ENCODE measurements around the gene MYO6. TPM values are rescaled to one million over a fixed set of nuclear protein-coding genes. Genes with fewer than 3 reads are reported as not detected.

The MYO6 gene
- total and polyA plus RNA-seq, 2 of the 4 experiments (the other 2 are of a cell fraction): 6.1 to 6.8 TPM

GRCh38 chr6:75933387-75933975, 184.4 kb downstream of the MYO6 start:
- H2BK5ac ChIP-seq (ENCODE audit: low read depth, low read length, poor library complexity, severe bottlenecking): no peak overlapping the region
- no peak overlapping the region for H3K27ac ChIP-seq (ENCODE audit: insufficient read depth, low read length)
- peaks cover 2% of the 10 kb centered on the region for H3K4me1 ChIP-seq (ENCODE audit: control insufficient read depth, insufficient read depth, low read length)
- no peak overlapping the region for H3K23ac ChIP-seq (ENCODE audit: low read depth, low read length)
- no peak overlapping the region for H4K5ac ChIP-seq (ENCODE audit: low read depth, low read length)
- no peak overlapping the region for H3K4me2 ChIP-seq (ENCODE audit: low read depth, low read length)
- ChIA-PET CTCF (interaction anchor here (0.6 to 1.2 kb wide), 2 partner anchors 17 to 40 kb away, joined by 3 to 4 read pairs; no protein-coding TSS in a partner anchor), POLR2A (ENCODE audit: unreplicated experiment) (no interaction called here)
- WGBS, 2 experiments (ENCODE audit: extremely low coverage in 2 of 2, insufficient read length in 1 of 2): 30% methylated on average over 3 of the region's 7 CpGs; no CpG with 5 or more reads in 1 of the 2 experiments
- H3K9ac ChIP-seq (ENCODE audit: low read depth, low read length): no peak overlapping the region
- no peak overlapping the region for H2BK20ac ChIP-seq (ENCODE audit: low read depth, low read length)
- TF ChIP-seq BHLHE40 (IDR thresholded peaks at IDR 0.05; ENCODE audit: low read depth, low read length): no peak
- no peak for TF ChIP-seq RCOR1 (IDR thresholded peaks at IDR 0.05; ENCODE audit: insufficient replicate concordance, low read length)
- in situ Hi-C loops (cut with MboI; ENCODE audit: low sequenced_read_pairs): loop anchor here (10.0 kb wide), 1 partner anchor 1531 kb away; the partner anchor contains the start of gene HTR1B
- H3K56ac ChIP-seq (ENCODE audit: extremely low read depth, insufficient read depth, low read length): no peak overlapping the region
- H2BK120ac ChIP-seq (ENCODE audit: low read depth, low read length): no peak overlapping the region
- H3K4ac ChIP-seq (ENCODE audit: low read depth, low read length): no peak overlapping the region
- H2BK15ac ChIP-seq (ENCODE audit: low read depth, low read length): no peak overlapping the region
- DNase-seq: no peak
- H3K18ac ChIP-seq (ENCODE audit: low read depth, low read length): no peak overlapping the region
- dilution Hi-C loops (cut with HindIII; ENCODE audit: low sequenced_read_pairs, unreplicated experiment): no loop called here
- H4K8ac ChIP-seq (ENCODE audit: low read depth in 2 of 2, low read length in 2 of 2): no peak overlapping the region
- H3K9me1 ChIP-seq (ENCODE audit: insufficient read depth, low read length): no peaks in the 10 kb centered on the region
- H2AFZ ChIP-seq (replicated peaks; ENCODE audit: low read length, poor library complexity): no peak overlapping the region
- no peaks in the 10 kb centered on the region for H3K9me3 ChIP-seq (ENCODE audit: control insufficient read depth, insufficient read depth, low read length)
- ATAC-seq (ENCODE audit: low read depth): no peak
- H4K20me1 ChIP-seq (ENCODE audit: insufficient read depth, low read length): no peaks in the 10 kb centered on the region
- no peaks in the 10 kb centered on the region for H3K36me3 ChIP-seq (ENCODE audit: control insufficient read depth, insufficient read depth, low read length)
- no peak overlapping the region for H3K14ac ChIP-seq (replicated peaks; ENCODE audit: low read depth, low read length)
- intact Hi-C loops (cut with micrococcal nuclease): no loop called here
- no peak overlapping the region for H2AK9ac ChIP-seq (replicated peaks; ENCODE audit: low read depth, low read length, poor library complexity)
- no peak overlapping the region for H3K4me3 ChIP-seq (ENCODE audit: insufficient read depth, low read depth, low read length)
- no peak overlapping the region for H4K91ac ChIP-seq (ENCODE audit: insufficient read depth, low read depth, low read length)
- no peak overlapping the region for H2AK5ac ChIP-seq (ENCODE audit: low read depth, low read length)
- H3K79me1 ChIP-seq (ENCODE audit: low read depth in 1 of 2, low read length in 2 of 2): no peaks in the 10 kb centered on the region
- no TSS peak for BruUV-seq (replicated peaks)
- peaks cover 9% of the 10 kb centered on the region; the same call in 1 of the 2 replicates for H3K27me3 ChIP-seq (ENCODE audit: control insufficient read depth, insufficient read depth, low read length)

All from IMR-90 (cell line).